ENCODE data around the gene TGM2.

The TGM2 gene

GRCh38 chr20:38199501-38200390 lies 34.7 kb upstream of the TGM2 start:
- DNase-seq (ENCODE audit: low read depth): no peak

GRCh38 chr20:38198238-38198861 lies 33.3 kb upstream of the TGM2 start:
- DNase-seq (ENCODE audit: low read depth): no peak

- DNase-seq (ENCODE audit: low read depth): no peak
Measured at GRCh38 chr20:38197619-38198018, 32.5 kb upstream of the TGM2 start.

- DNase-seq (ENCODE audit: low read depth): no peak
Measured at GRCh38 chr20:38197217-38197616, 32.1 kb upstream of the TGM2 start.

DNA sequence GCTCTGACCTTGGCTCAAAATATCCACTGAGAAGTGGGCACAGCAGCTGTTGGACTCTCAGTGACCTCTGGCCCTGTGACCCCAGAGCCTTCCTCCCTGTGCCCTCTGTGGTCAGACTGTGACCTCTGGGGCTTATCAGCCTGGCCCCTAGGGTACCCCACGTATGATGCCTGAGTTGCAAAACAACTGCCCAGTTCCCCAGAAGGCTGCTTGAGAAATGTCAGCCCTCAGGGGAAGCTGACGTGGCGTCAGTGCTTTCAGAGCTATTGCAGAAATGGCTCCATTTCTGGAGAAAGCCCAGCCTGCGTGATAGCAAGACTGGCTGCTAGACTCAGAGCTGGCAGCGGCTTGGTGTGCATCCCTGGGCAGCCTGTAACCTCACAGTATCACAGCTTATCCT lies 31.5 kb upstream of the TGM2 start:
- DNase-seq (ENCODE audit: low read depth): peak; percentile 96

GRCh38 chr20:38196076-38196475 lies 31.0 kb upstream of the TGM2 start:
- no peak for DNase-seq (ENCODE audit: low read depth)

DNA sequence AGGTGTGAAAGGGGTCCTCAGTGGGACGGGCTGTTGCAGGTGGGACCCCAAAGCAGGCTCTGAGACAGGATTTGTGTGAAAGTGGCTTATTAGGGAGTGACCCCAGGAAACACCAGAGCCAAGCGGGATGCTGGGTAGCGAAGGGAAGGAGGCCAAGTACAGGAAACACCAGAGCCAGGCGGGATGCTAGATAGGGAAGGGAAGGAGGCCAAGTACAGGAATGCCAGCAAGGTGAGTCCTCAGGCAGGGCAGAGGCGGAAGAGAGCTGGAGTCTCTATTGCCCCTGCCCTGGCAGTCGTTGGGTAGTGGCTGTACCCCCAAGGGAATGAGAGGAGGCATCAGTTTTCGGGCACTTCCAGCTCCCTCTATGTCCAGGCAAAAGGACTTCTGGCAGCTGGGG lies 30.5 kb upstream of the TGM2 start:
- no peak for DNase-seq (ENCODE audit: low read depth)

DNA sequence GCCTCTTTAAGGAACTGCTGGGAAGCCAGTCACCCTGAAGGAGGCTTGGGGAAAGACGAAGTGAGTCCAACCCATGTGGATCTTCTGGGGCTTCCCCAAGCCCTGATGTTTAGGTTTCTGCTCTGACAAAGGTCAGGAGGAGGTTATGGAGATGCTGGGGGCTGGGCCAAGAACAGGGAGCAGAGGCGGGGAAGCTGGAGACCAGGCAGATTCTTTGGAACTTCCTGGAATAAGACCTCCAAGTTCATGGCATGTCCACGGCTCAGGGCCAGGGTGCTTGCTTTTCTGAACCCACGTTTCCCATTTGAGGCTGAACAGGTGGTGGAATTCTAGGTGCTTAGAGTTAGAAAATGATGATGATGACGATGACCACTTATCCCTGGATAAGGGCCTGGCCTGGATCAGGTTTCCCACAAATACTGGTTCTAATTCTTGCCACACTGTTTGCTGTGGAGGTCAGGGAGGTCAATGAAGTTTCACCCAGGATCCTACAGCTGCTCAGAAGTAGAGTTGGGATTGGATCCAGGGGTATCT lies 30.0 kb upstream of the TGM2 start:
- no peak for DNase-seq (ENCODE audit: low read depth)

GRCh38 chr20:38193586-38194105 lies 28.6 kb upstream of the TGM2 start:
- DNase-seq (ENCODE audit: low read depth): no peak

GRCh38 chr20:38192323-38192885 lies 27.3 kb upstream of the TGM2 start:
- no peak for DNase-seq (ENCODE audit: low read depth)

- no peak for DNase-seq (ENCODE audit: low read depth)
Measured at GRCh38 chr20:38191654-38192053, 26.6 kb upstream of the TGM2 start.

DNA sequence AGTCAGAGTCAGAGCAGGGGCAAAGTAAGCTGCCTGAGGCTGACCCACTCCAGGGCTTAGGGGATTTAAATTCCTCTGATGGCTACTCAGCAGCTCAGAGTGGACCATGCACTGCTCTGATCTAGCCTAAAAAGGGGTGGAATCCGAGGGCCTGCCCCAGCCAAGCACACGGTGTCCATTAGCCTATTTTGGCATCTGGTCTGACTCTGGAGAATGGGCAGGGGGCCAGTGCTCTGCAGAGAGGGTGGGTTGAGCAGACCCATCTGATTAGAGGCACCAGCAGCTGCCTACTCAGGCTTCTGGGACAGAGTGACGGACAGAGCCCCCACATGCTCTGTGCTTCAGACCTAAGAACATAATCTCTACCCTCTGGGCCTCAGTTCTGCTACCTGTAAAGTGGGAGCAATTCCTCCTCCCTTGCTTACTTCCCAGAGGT lies 25.9 kb upstream of the TGM2 start:
- no peak for DNase-seq (ENCODE audit: low read depth)

DNA sequence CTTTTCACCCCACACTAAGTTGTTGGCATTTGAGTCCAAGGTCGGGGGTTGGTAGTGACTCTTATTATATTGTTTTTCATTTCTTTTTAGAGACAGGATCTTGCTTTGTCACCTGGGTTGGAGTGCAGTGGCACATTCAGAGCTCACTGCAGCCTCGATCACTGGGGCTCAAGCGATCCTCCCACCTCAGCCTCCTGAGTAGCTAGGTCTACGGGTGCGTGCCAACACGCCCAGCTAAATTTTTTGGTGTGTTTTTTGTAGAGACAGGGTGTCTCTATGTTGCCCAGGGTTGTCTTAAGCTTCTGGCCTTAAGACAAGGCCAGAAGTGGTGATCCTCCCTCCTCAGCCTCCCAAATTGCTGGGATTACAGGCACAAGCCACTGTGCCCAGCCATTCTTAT lies 25.1 kb upstream of the TGM2 start:
- no peak for DNase-seq (ENCODE audit: low read depth)

GRCh38 chr20:38187517-38187916 lies 22.4 kb upstream of the TGM2 start:
- DNase-seq (ENCODE audit: low read depth): peak; percentile 50

DNA sequence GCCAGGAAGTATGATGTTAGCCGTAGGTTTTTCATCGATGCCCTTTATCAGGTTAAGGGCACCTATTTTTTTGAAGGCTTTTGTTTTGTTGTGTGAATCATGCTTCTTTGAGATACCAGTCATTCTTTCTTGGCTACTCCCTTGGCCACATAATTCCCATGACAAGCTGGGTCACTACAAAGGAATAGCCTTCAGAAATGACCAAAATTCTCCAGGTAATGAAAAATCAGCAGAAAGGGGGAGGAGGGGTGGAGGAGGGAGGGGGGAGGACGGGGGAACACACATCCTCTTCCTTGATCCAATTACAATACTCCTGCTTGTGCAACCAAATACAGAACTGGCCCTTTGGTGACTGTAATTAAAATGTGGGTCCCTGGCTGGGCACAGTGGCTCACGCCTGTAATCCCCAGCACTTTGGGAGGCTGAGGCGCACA lies 21.7 kb upstream of the TGM2 start:
- no peak for DNase-seq (ENCODE audit: low read depth)

DNA sequence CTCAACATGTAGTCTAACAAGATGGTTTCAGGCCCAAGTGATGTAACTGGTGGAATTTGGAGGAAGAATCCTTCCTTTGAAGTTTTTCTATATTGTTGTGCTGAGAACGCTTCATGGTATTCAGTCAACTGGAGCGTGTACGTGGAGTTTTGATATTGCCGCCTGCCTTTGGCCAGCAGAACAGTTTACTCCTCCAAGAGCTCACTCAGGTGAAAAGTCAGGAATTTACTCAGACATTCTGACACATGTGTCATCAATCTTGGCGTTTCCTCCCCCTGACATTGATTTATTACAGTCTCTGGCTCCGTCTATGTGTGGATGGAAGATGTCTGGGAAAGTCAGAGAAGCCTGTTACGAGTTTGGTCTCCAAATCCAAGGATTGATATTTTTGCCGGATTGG lies 19.0 kb upstream of the TGM2 start:
- DNase-seq (ENCODE audit: low read depth): no peak

DNA sequence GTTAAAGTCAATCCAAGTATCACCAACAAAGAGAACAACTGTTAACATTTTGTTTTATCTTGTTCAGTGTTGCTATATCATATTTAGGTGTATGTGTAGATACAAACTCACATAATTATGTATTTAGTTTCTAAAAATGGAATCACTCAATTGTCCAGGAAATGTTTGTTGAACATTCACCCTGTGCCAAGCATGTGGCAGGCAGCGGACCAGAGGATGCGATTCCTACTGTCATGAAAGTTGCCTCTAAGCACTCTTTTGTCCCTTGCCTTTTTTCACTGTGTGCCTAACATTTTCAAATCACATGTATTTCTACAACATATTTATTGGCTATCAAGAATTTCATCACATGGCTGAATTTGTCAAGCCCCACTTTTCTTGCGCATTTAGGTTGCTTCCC lies 16.9 kb upstream of the TGM2 start:
- DNase-seq (ENCODE audit: low read depth): no peak

GRCh38 chr20:38181207-38181801 lies 16.2 kb upstream of the TGM2 start:
- no peak for DNase-seq (ENCODE audit: low read depth)

DNA sequence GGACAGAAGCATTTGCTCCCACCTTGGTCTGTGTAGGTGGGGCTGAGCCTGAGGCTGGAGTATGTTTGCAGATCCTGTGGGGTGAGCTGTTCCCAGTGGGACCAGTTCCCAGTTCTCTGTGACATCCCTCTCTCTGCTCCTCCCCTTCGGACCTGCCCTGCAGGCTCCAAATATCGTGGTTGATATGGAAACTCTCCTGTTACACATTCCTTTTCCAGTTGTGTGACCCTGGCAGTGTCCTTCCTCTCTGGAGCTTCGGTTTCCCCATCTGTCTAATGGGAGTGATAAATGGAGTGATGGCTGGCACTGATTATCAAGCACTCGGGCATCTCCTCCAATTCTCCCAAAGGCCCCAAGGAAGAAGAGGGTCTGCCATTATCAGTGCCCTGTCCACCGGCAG lies 15.7 kb upstream of the TGM2 start:
- no peak for DNase-seq (ENCODE audit: low read depth)

GRCh38 chr20:38179846-38180245 lies 14.8 kb upstream of the TGM2 start:
- DNase-seq (ENCODE audit: low read depth): no peak

GRCh38 chr20:38178581-38178980 lies 13.5 kb upstream of the TGM2 start:
- DNase-seq (ENCODE audit: low read depth): no peak

GRCh38 chr20:38178065-38178491 lies 13.0 kb upstream of the TGM2 start:
- no peak for DNase-seq (ENCODE audit: low read depth)

Data from fibroblast of gingiva (primary cell).